Thyroid gland (tissue), 4 donors: ENCODE data around the gene ACY1. TPM values are rescaled to one million over a fixed set of nuclear protein-coding genes. Genes with fewer than 3 reads are reported as not detected.
"Not testable (repeated sequence)": the region's sequence is repeated elsewhere in the genome, so short reads cannot be mapped to it uniquely, and the experiment has no call there.

ENCODE experiments used
- DNase-seq, 2 donors: peaks; one replicate each; pipeline ENCODE4 v3.0.0-alpha.2; 2019
- H3K27ac ChIP-seq, 3 donors: fragments of 200-600 bp; sonication (generic); 1 replicate in 2 of 3; 2 replicates in 1 of 3; pipeline ENCODE4 v1.5.1; 2016 to 2019; ENCODE audit warnings: mild to moderate bottlenecking in 1 of 3, moderate library complexity in 1 of 3
- H3K27me3 ChIP-seq: fragments of 200-600 bp; sonication (generic); one replicate; pipeline ENCODE4 v1.5.1; 2019
- H3K36me3 ChIP-seq, 2 donors: fragments of 200-600 bp; sonication (generic); one replicate each; pipeline ENCODE4 v1.5.1; 2016 to 2019
- H3K4me1 ChIP-seq, 2 donors: fragments of 200-600 bp; sonication (generic); one replicate each; pipeline ENCODE4 v1.5.1; 2017 to 2019
- H3K4me3 ChIP-seq, 3 donors: fragments of 200-600 bp; sonication (generic); replicated peaks in 1 of 3; 1 replicate in 2 of 3; 2 replicates in 1 of 3; pipeline ENCODE4 v1.5.1; 2016; ENCODE audit warnings: mild to moderate bottlenecking in 1 of 3
- H3K9me3 ChIP-seq: fragments of 200-600 bp; sonication (generic); one replicate; pipeline ENCODE4 v1.5.1; 2017
- CTCF ChIP-seq, 6 experiments: fragments of 200-600 bp in 3 of 6; fragments of 450-650 bp in 3 of 6; sonication (generic) in 3 of 6; IDR thresholded peaks; one replicate each; pipeline ENCODE4 v1.5.1; 2016 to 2019; ENCODE audit warnings: antibody characterized with exemption in 6 of 6, mild to moderate bottlenecking in 2 of 6, inconsistent platforms in 1 of 6, moderate library complexity in 1 of 6
- POLR2A ChIP-seq, 2 donors: fragments of 450-650 bp; IDR thresholded peaks; one replicate each; pipeline ENCODE4 v1.6.1; 2017; ENCODE audit warnings: antibody characterized with exemption in 2 of 2, mild to moderate bottlenecking in 2 of 2, moderate library complexity in 1 of 2
- WGBS, 2 donors: methylation state at CpG; one replicate each; pipeline ENCODE4 v1.1.5; 2017; 5-methylcytosine and 5-hydroxymethylcytosine counted together
- intact Hi-C: fragments of 100-400 bp; cut with DNase I; formaldehyde crosslinking; loops from one replicate; pipeline ENCODE4 v1.15.1; 2023
- total RNA-seq, 4 donors: library from RNA; depleted of rRNA; stranded (reverse); fragments of >200 nt; gene quantifications; one replicate each; pipeline ENCODE4 v1.2.3, GENCODE V29; 2016

Gene ACY1
- total RNA-seq, 4 donors from 2014 or later: 34.9 to 98.8 (median 77.6) TPM

- H3K36me3 ChIP-seq: peaks cover 4 to 5% of the 10 kb centered on the region in 2 donors
- H3K27me3 ChIP-seq: no peaks in the 10 kb centered on the region
- TF ChIP-seq POLR2A (IDR thresholded peaks at IDR 0.05) (no peak), CTCF (IDR thresholded peaks at IDR 0.05) (no peak)
- intact Hi-C loops: no loop called here
- H3K4me3 ChIP-seq: no peak overlapping the region
- no peak for DNase-seq
- H3K4me1 ChIP-seq: peaks cover 7 to 36% of the 10 kb centered on the region in 2 donors
- 81 to 83% methylated on average over 15 of the region's 15 CpGs for WGBS, 2 donors
- no peaks in the 10 kb centered on the region for H3K9me3 ChIP-seq
- H3K27ac ChIP-seq: no peak overlapping the region
These were observed 5.2 kb downstream of the ACY1 start for GRCh38 chr3:51988286-51989146.

- H3K27me3 ChIP-seq, DNase-seq, H3K9me3 ChIP-seq, intact Hi-C loops, H3K27ac ChIP-seq, H3K4me3 ChIP-seq: not testable (repeated sequence)
- Histone ChIP-seq H3K36me3 (peaks cover 17 to 18% of the 10 kb centered on the region in 2 donors), H3K4me1 (peaks cover 14 to 36% of the 10 kb centered on the region in 2 donors)
- WGBS, 2 donors: 40 to 69% methylated on average over 2 to 18 of the region's 38 CpGs
These were observed 7.2 kb downstream of the ACY1 start for GRCh38 chr3:51990501-51990971.

GRCh38 chr3:51992017-51992682 is 8.8 kb downstream of the ACY1 start:
- TF ChIP-seq POLR2A (IDR thresholded peaks at IDR 0.05): no peak
- TF ChIP-seq CTCF (IDR thresholded peaks at IDR 0.05): no peak
- no peak for DNase-seq
- peaks cover 14 to 36% of the 10 kb centered on the region in 2 donors for H3K4me1 ChIP-seq
- no peaks in the 10 kb centered on the region for H3K27me3 ChIP-seq
- intact Hi-C loops: no loop called here
- no peak overlapping the region for H3K27ac ChIP-seq
- no peak overlapping the region for H3K4me3 ChIP-seq
- no peaks in the 10 kb centered on the region for H3K9me3 ChIP-seq
- peaks cover 17 to 18% of the 10 kb centered on the region in 2 donors for H3K36me3 ChIP-seq
- WGBS, 2 donors: 74 to 83% methylated on average over 2 to 3 of the region's 3 CpGs

GRCh38 chr3:51993657-51994056 is 10.3 kb downstream of the ACY1 start:
- H3K27me3 ChIP-seq, DNase-seq, H3K27ac ChIP-seq, H3K9me3 ChIP-seq, H3K4me3 ChIP-seq, intact Hi-C loops: not testable (repeated sequence)
- 84 to 90% methylated on average over 7 to 9 of the region's 13 CpGs for WGBS, 2 donors
- H3K4me1 ChIP-seq: peaks cover 14 to 36% of the 10 kb centered on the region in 2 donors
- peaks cover 17 to 18% of the 10 kb centered on the region in 2 donors for H3K36me3 ChIP-seq

GRCh38 chr3:51994530-51994929 is 11.2 kb downstream of the ACY1 start:
- no peaks in the 10 kb centered on the region for H3K9me3 ChIP-seq
- H3K27me3 ChIP-seq: no peaks in the 10 kb centered on the region
- WGBS, 2 donors: 81 to 92% methylated on average over 2 of the region's 2 CpGs
- peaks cover 17 to 18% of the 10 kb centered on the region in 2 donors for H3K36me3 ChIP-seq
- intact Hi-C loops: no loop called here
- H3K27ac ChIP-seq: peak overlapping the region in 1 of 3 donors; percentile 98
- TF ChIP-seq POLR2A (IDR thresholded peaks at IDR 0.05): no peak
- no peak for TF ChIP-seq CTCF (IDR thresholded peaks at IDR 0.05)
- peaks cover 10 to 31% of the 10 kb centered on the region in 2 donors for H3K4me1 ChIP-seq
- DNase-seq: no peak
- H3K4me3 ChIP-seq: peak overlapping the region in 1 of 3 donors; percentile 62
